ENCODE data around the gene PRKCB.

GRCh38 chr16:23920899-23921298 lies 85.1 kb downstream of the PRKCB start:
- TF ChIP-seq CTCF (IDR thresholded peaks at IDR 0.05), result no peak
- TF ChIP-seq POLR2A (IDR thresholded peaks at IDR 0.05), result no peak
